ENCODE data around the gene ZMAT5. TPM values are rescaled to one million over a fixed set of nuclear protein-coding genes. Genes with fewer than 3 reads are reported as not detected.

ZMAT5 gene
- total RNA-seq, 1 donor from 2014 or later, result 21.1 TPM

DNA sequence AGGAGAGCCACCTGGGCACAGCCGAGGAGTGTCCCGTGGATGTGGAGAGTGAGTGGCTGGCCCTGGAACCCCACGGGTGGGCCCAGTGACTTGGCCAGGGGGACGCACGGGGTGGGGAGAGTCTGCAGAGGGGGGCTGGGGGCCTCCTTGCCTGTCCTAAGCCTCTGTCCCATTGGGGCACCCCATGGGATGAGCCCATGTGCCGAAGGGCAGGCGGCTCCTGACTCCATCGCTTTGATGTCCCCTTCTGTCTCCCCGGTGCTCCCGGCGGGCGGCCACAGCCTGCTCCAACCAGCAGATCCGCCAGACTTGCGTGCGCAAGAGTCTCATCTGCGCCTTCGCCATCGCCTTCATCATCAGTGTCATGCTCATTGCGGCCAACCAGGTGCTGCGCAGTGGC lies 37.6 kb downstream of the ZMAT5 start:
- no peak for ATAC-seq

- no peak for ATAC-seq
Observed at GRCh38 chr22:29727131-29727523, 39.7 kb downstream of the ZMAT5 start.

DNA sequence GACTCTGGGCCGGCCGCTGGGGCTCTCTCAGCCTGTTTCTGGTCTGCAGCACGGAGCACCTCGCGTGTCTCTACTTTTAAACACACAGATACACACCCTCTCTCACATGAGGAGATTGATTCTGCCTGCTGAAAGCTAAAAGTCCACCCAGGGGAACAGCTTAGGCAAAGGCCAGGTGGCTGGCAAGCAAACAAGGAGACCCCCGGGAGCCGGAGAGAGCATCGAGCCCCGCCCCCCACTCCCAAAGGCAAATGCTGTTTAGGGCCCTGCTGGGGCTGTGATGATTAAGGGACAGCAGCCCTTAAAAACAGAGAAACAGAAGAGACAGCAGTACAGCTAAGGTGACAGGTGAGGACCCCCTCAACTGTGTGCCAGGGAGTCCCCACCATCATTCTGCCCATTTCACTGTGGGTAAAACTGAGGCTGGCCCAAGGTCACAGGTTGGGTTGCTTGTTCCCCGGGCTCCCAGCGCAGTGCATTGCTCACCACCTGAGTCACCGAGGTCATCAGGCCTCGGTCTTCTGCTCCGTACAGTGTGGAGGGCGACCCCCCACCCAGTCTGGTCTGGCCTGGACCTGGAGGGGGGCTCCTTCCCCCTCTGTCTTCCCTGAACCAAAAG lies 40.2 kb downstream of the ZMAT5 start:
- no peak for ATAC-seq

DNA sequence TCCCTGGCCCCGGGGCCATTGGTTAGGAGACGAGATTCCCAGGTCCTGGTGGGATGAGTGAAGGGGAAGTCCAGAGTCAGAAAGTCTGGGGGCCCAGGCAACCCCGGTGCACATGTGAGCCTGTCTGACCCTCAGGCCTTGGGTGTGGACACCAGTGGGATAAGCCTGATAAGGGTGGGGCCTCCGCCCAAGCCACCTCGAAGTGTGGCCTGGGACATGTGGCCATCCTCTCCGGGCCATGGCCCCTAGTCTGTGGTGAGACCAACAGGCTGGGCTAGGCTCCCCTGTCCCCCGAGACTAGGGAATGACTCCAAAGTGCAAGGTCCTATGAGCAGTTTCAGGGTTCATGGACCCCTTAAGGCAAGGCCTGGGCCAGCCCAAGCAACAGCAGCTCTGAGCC lies 40.7 kb downstream of the ZMAT5 start:
- no peak for ATAC-seq

GRCh38 chr22:29724843-29725242 lies 42.0 kb downstream of the ZMAT5 start:
- ATAC-seq, result no peak

DNA sequence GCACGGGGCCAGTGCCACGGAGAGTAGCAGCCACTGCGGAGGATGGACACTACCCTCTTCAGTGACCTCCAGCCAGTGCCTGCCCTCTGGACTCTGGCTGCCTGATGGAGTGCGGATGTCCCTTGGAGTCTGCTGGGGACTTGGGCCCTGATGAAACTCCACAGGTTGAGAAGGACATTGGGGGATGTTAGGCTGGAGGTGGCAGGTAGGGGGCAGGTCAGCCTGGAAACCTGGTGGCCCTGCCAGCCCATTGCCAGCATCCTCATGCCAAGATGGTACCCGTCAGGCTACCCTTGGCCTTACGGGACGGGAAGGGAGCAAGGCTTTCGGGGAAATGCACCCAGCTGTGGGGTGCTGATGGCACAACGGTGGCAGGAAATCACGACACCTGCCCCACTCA lies 43.0 kb downstream of the ZMAT5 start:
- ATAC-seq, result no peak

DNA sequence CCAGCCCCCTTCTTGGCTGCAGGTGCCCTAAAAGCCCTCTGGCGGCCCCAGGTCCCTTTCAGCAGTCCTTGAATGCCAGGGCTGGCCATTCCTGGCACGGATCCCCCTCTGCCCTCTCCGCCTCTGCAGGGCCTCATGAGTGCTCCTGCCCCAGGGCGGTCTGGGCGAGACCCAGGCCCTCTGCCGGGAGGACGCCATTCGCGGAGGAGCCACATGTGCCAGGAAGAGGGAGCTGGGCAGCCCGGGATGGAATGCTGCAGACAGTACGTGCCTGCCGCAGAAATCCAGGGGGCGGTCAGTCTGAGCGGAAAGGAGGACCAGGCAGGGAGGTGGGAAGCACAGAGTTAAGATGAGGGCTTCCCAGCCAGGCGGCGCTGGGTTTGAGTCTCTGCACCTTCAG lies 44.2 kb downstream of the ZMAT5 start:
- ATAC-seq, result no peak

DNA sequence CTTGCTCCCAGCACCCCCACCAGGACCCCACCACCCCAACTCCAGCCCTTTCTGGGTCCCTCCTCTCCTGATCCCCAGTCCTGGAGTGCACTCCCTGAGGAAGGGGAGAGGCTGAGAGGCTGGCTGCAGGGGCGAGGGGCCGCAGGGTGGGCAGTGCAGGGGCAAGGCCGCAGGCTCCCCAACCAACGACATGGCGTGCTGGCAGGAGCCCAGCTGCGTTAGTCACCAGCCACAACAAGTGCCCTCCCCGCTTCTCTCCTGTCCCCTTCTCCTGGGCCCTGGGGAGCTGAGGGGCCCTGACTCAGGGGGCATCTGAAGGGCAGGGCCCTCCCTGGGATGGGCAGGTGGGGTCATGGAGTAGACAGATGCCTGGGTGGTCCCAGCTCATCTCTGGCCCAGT lies 44.7 kb downstream of the ZMAT5 start:
- ATAC-seq, result no peak

DNA sequence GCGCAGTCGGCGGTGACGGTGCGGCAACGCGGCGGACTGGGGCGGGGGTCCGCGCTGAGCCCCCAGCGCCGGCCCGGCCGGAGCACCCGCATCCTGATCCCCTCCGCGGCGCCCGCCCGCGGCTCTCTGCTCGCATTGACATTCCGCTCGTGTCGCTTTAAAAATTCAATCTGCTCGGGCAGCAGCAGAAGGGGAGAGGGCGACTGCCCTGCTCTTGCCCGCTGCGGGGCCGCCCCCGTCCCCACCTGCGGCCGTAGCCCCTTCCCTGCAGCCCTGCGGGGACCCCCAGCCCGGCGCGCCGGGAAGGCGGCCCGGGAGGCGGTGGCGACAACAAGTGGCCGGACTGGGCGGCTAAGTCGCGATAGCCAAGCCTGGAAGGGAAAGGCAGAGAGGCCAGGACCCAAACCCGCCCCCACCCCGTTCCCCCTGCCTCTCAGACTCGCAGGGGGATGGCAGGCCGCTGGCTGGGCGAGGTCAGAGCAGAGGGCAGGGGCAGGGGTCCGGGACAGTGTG lies 45.9 kb downstream of the ZMAT5 start:
- no peak for ATAC-seq

- no peak for ATAC-seq
Observed at GRCh38 chr22:29719899-29720645, 46.7 kb downstream of the ZMAT5 start, which contains the start of gene CABP7. TSS of gene CABP7 (plus strand) at chr22:29720003. CDS start at chr22:29720425, 422 bp downstream.

GRCh38 chr22:29718949-29719898 lies 47.6 kb downstream of the ZMAT5 start:
- no peak for ATAC-seq

- ATAC-seq, result no peak
Observed at GRCh38 chr22:29717789-29718188, 49.0 kb downstream of the ZMAT5 start.

- ATAC-seq, result peak; percentile 45
Observed at GRCh38 chr22:29716814-29717545, 49.8 kb downstream of the ZMAT5 start.

- no peak for ATAC-seq
Observed at GRCh38 chr22:29715705-29716104, 51.1 kb downstream of the ZMAT5 start.

GRCh38 chr22:29715240-29715639 lies 51.6 kb downstream of the ZMAT5 start:
- ATAC-seq, result no peak

- peak; percentile 10 for ATAC-seq
Observed at GRCh38 chr22:29713156-29713727, 53.6 kb downstream of the ZMAT5 start.

GRCh38 chr22:29712119-29712518 lies 54.7 kb downstream of the ZMAT5 start:
- no peak for ATAC-seq

DNA sequence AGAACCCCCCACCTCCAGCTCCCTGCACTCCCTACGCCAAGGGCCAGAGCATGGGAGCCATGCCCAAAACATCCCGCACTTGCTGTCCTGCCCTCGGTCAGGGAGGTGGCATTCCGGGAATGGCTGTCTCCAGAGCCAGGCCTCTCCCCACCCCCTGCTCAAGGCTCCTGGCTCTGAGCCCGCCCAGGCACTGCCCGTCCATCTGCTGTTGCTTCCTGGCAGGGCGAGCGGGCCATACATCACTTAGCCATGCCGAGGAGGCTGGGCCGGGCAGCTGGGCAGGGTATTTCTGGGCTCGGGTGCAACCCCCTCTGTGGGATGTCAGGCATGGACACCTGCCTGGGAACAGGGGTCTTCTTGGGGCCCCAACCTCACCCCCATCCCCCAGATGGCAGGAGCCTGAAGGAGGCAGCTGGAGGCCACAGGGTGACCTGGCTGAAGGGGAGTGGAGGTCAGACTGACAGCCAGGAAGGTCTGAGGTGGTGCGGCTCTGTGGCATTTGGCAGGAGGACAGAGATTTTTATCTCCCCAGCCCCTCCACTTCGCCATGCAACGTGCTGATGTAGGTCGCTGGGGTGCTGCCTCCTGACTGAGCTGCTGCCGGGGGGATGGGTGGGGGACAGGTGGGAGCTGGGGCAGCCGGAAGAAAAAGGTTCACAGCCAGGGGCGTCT lies 55.7 kb downstream of the ZMAT5 start:
- no peak for ATAC-seq

- ATAC-seq, result no peak
Observed at GRCh38 chr22:29710193-29710592, 56.6 kb downstream of the ZMAT5 start.

DNA sequence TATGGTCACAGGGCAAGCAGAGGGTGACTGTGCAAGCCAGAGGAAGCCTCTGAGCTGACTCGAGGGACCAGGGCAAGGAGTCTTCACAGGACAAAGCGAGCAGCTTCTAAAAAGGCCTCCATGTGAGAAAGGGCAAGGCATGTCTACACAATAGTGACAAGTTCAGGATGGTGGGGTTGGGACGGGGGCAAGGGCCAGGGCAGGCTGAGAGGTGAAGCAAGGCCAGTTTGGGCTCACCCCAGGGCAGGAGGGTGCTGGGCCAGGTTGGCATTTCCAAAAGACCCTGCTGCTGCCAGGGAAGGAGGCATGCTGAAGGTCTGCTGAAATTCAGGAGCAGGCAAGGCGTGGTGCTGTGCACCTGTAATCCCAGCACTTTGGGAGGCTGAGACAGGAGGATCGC lies 59.3 kb downstream of the ZMAT5 start:
- no peak for ATAC-seq

DNA sequence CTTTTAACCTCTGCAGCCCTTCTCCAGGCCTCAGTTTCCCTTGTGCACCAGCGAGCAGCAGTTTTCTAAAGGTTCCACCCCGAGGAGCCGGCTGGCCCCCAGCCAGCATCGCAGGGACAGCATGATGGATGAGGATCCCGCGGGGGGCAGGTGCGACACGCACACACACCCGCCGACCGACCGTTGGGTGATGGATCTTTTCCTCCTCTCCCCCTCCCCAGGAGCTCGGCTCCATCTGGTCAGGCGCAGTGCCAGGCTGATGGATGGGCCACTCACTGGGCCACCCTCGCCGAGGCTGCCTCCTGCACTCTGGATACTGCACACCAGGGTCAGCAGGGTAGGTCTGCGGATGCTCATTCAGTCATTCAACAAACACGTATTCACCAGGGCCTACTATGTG lies 59.8 kb downstream of the ZMAT5 start:
- ATAC-seq, result no peak
